Lung (tissue), 12 donors: ENCODE data around the gene OTUB2. TPM values are rescaled to one million over a fixed set of nuclear protein-coding genes. Genes with fewer than 3 reads are reported as not detected.

ENCODE experiments used
- ATAC-seq: fragments of 200-7000 bp; cut with Tn5 transposase; one replicate; pipeline ENCODE4 v1.9.1; 2020; ENCODE audit warnings: moderate number of reproducible peaks; ENCODE audit not compliant: insufficient read depth, low FRiP score
- DNase-seq, 3 donors: peaks; one replicate each; pipeline ENCODE4 v3.0.0-alpha.2; 2013 to 2017
- H3K27ac ChIP-seq, 2 donors: one replicate each; pipeline ENCODE4 v1.5.1; 2013; ENCODE audit warnings: mild to moderate bottlenecking in 2 of 2, moderate library complexity in 2 of 2, control low read depth in 1 of 2, inconsistent platforms in 1 of 2, low read depth in 1 of 2, low read length in 1 of 2
- H3K27me3 ChIP-seq, 3 donors: one replicate each; pipeline ENCODE4 v1.5.1; 2013; ENCODE audit warnings: low read length in 2 of 3; ENCODE audit not compliant: control insufficient read depth in 3 of 3, insufficient read depth in 3 of 3
- H3K36me3 ChIP-seq, 4 donors: one replicate each; pipeline ENCODE4 v1.5.1; 2013; ENCODE audit warnings: low read length in 4 of 4, mild to moderate bottlenecking in 1 of 4, moderate library complexity in 1 of 4; ENCODE audit not compliant: control insufficient read depth in 4 of 4, insufficient read depth in 4 of 4
- H3K4me1 ChIP-seq, 5 donors: one replicate each; pipeline ENCODE4 v1.5.1; 2013; ENCODE audit warnings: low read length in 5 of 5, mild to moderate bottlenecking in 2 of 5, moderate library complexity in 1 of 5; ENCODE audit not compliant: control insufficient read depth in 5 of 5, insufficient read depth in 5 of 5
- H3K4me3 ChIP-seq: one replicate; pipeline ENCODE4 v1.5.1; 2013; ENCODE audit warnings: mild to moderate bottlenecking, control low read depth, moderate library complexity
- H3K9ac ChIP-seq, 2 donors: one replicate each; pipeline ENCODE4 v1.5.1; 2013; ENCODE audit warnings: low read length in 2 of 2, control low read depth in 1 of 2; ENCODE audit not compliant: insufficient read depth in 1 of 2
- H3K9me3 ChIP-seq, 4 donors: one replicate each; pipeline ENCODE4 v1.5.1; 2013; ENCODE audit warnings: low read length in 3 of 4, mild to moderate bottlenecking in 1 of 4, moderate library complexity in 1 of 4; ENCODE audit not compliant: control insufficient read depth in 4 of 4, insufficient read depth in 3 of 4
- WGBS, 2 donors: extraction: QIAGEN DNeasy Blood & Tissue Kit; methylation state at CpG; one replicate each; pipeline ENCODE4 v1.1.7; 2013; 5-methylcytosine and 5-hydroxymethylcytosine counted together
- polyA plus RNA-seq, 2 donors: library from polyadenylated mRNA; stranded (reverse); fragments of 200-250 nt; gene quantifications; one replicate each; pipeline ENCODE4 v1.2.1, GENCODE V29; 2013
- total RNA-seq, 2 donors: library from RNA; depleted of rRNA in 1 of 2; stranded (reverse); fragments of >200 nt in 1 of 2; gene quantifications; one replicate each; pipeline ENCODE4 v1.2.1, GENCODE V29; 2014 to 2021
- TF ChIP-seq, protein P1 (sequence below): IDR thresholded peaks from 2 replicates; pipeline ENCODE4 v1.5.1; 2012; ENCODE audit warnings: mild to moderate bottlenecking; ENCODE audit errors: control extremely low read depth, extremely low read depth
- donor health status: control.
- donor health status: control.
- donor health status: Bipolar disorder and iron deficiency.
- donor health status: healthy.
- donor health status: DM: yes; HTN: yes; CAD: no.

OTUB2 gene
- total and polyA plus RNA-seq, 4 donors = 0.31 to 2.2 (median 1.6) TPM

DNA sequence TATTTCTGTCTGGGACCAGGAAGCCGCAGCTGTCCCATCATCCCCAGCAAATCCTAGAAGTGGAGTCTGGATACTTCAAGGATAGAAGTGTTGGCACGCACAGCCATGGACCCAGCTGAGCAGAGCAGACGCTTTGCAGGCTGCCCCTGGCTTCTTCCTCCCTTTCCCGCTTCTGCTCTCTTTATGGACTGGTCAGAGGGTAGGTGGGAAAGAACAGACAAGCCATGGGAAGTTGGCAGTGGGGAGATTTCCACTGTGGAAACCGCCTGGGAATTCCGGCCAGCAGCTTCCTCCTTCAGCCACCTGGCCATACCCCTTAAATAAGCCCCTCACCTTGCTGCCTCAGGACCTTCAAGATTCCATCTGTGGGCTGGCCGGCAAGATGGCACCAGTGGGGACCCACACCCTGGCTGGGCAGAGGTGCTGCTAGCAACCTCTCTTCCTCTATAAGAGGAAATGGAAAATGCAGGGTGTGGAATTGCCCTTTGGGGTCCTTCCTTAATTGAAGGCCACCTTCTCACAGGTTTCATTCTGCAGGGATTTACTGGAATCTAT lies 20.6 kb downstream of the OTUB2 start:
- TF ChIP-seq, protein P1, sequence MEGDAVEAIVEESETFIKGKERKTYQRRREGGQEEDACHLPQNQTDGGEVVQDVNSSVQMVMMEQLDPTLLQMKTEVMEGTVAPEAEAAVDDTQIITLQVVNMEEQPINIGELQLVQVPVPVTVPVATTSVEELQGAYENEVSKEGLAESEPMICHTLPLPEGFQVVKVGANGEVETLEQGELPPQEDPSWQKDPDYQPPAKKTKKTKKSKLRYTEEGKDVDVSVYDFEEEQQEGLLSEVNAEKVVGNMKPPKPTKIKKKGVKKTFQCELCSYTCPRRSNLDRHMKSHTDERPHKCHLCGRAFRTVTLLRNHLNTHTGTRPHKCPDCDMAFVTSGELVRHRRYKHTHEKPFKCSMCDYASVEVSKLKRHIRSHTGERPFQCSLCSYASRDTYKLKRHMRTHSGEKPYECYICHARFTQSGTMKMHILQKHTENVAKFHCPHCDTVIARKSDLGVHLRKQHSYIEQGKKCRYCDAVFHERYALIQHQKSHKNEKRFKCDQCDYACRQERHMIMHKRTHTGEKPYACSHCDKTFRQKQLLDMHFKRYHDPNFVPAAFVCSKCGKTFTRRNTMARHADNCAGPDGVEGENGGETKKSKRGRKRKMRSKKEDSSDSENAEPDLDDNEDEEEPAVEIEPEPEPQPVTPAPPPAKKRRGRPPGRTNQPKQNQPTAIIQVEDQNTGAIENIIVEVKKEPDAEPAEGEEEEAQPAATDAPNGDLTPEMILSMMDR = no peak
- DNase-seq (no peak), ATAC-seq (no peak)
- no peak overlapping the region for H3K4me3 ChIP-seq
- H3K27me3 ChIP-seq = no peaks in the 10 kb centered on the region
- no peaks in the 10 kb centered on the region for H3K9me3 ChIP-seq
- 78 to 85% methylated on average over 7 of the region's 7 CpGs for WGBS, 2 donors
- no peak overlapping the region for H3K9ac ChIP-seq
- H3K4me1 ChIP-seq = peaks cover 0 to 18% (median 4%) of the 10 kb centered on the region in 5 donors
- no peak overlapping the region for H3K27ac ChIP-seq
- peaks cover 19 to 67% (median 42%) of the 10 kb centered on the region in 4 donors for H3K36me3 ChIP-seq

DNA sequence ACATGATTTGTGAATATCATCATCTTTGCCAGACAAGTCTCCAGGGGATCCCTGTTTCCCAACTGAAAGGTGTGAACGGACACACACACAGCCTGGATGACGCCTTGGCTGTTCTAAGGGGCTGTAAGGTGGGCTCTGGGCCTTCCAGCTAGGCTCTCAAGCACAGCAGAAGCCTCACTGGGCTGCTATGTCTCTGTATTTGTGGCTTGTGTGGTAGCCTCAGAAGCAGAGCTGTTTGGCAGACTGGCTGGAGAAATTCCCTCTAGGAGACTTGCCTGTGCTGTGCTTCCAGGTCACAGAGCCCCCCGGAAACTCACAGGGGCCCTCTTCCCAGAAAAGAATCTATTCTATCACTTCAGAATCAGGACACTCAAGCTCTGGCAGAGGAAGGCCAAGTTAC lies 21.4 kb downstream of the OTUB2 start:
- Histone ChIP-seq H3K4me3 (no peak overlapping the region), H3K36me3 (peaks cover 21 to 75% (median 49%) of the 10 kb centered on the region in 4 donors), H3K9ac (no peak overlapping the region), H3K9me3 (no peaks in the 10 kb centered on the region), H3K4me1 (peaks cover 0 to 13% (median 2%) of the 10 kb centered on the region in 5 donors), H3K27me3 (no peaks in the 10 kb centered on the region), H3K27ac (no peak overlapping the region)
- no peak for ATAC-seq
- TF ChIP-seq, protein P1 = no peak
- no peak for DNase-seq
- WGBS, 2 donors = 95% methylated on average over 3 of the region's 3 CpGs

DNA sequence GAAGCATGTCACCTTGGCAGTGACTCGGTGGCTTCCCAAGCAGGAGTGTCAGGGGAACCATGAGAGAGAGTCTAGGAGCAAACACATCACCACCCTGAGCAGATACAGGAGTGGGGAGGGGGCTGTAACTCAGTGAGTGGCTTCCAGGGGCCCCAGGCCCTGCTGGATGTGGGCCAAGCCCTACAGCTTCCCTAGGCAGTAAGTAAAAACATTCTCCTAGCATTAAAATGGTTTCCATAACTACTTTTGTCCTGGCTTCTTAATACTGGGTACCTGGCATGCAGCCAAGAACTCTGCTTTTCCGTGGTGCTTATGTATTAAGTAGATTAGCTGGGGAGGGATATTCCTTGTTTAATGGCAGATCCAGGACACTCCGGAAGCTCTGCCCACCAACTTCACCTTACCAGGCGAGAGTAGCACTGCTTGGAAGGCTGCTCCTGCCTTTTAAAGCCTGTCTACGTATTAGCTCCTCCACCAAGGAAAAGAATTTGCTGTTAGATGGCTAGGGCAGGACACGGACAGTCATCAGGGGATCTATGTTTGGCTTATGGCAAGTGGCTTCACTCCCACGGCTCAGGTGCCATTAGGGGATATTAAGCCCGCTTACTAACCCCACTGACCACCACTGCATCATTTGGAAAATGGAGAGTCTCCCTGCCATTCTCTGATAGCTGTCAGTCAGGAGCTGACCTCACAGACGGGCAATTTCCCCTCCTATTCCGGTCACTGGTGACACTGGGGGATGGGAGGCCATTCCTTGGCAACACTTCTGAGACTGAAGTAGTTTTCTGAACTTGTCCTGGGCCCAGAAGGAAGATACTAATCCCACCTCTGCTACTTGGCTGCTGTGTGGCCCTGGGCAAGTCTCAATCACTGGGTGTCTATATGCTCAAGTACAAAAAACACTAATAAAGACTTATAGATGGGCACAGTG lies 22.8 kb downstream of the OTUB2 start:
- Histone ChIP-seq H3K27me3 (no peaks in the 10 kb centered on the region), H3K4me3 (no peak overlapping the region), H3K9ac (no peak overlapping the region), H3K4me1 (peaks cover 0 to 9% (median 0%) of the 10 kb centered on the region in 5 donors), H3K36me3 (peaks cover 30 to 76% (median 53%) of the 10 kb centered on the region in 4 donors), H3K27ac (no peak overlapping the region), H3K9me3 (no peaks in the 10 kb centered on the region)
- ATAC-seq (no peak), DNase-seq (peak; percentile 68 to 71 (median 69))
- 76 to 87% methylated on average over 10 of the region's 10 CpGs for WGBS, 2 donors
- TF ChIP-seq, protein P1 = no peak
